ENCODE measurements around the gene TSKS.

TSKS gene

GRCh38 chr19:49781394-49781793 is 18.3 kb upstream of the TSKS start:
- Histone ChIP-seq H3K36me3 (ENCODE audit: insufficient read depth, low read length) (peaks cover 17% of the 10 kb centered on the region; the same call in 1 of the 2 replicates), H4K20me1 (ENCODE audit: insufficient read depth, low read length, poor library complexity, severe bottlenecking) (peaks cover 5% of the 10 kb centered on the region), H2AFZ (ENCODE audit: low read length) (no peak overlapping the region), H3K4me1 (ENCODE audit: insufficient read depth, low read length, poor library complexity, severe bottlenecking) (no peaks in the 10 kb centered on the region), H3K9me3 (ENCODE audit: insufficient read depth, low read depth, low read length) (no peaks in the 10 kb centered on the region), H3K4me2 (ENCODE audit: low read depth, low read length, poor library complexity, severe bottlenecking) (no peak overlapping the region), H3K4me3 (ENCODE audit: low read length, poor library complexity, severe bottlenecking) (no peak overlapping the region), H3K9ac (ENCODE audit: low read depth, low read length, poor library complexity, severe bottlenecking) (no peak overlapping the region), H3F3A (ENCODE audit: low read depth) (no peaks in the 10 kb centered on the region), H3K27me3 (ENCODE audit: insufficient read depth, low read length, poor library complexity, severe bottlenecking) (no peaks in the 10 kb centered on the region), H3K9me2 (replicated peaks; ENCODE audit: low read depth, low read length) (no peaks in the 10 kb centered on the region), H3K79me2 (ENCODE audit: insufficient read depth, low read length) (no peaks in the 10 kb centered on the region)
- TF ChIP-seq, protein P1, sequence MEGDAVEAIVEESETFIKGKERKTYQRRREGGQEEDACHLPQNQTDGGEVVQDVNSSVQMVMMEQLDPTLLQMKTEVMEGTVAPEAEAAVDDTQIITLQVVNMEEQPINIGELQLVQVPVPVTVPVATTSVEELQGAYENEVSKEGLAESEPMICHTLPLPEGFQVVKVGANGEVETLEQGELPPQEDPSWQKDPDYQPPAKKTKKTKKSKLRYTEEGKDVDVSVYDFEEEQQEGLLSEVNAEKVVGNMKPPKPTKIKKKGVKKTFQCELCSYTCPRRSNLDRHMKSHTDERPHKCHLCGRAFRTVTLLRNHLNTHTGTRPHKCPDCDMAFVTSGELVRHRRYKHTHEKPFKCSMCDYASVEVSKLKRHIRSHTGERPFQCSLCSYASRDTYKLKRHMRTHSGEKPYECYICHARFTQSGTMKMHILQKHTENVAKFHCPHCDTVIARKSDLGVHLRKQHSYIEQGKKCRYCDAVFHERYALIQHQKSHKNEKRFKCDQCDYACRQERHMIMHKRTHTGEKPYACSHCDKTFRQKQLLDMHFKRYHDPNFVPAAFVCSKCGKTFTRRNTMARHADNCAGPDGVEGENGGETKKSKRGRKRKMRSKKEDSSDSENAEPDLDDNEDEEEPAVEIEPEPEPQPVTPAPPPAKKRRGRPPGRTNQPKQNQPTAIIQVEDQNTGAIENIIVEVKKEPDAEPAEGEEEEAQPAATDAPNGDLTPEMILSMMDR (conservative IDR thresholded peaks at IDR 0.05; ENCODE audit: low read length) = no peak
- no peak for TF ChIP-seq EZH2phosphoT487 (IDR thresholded peaks at IDR 0.05; ENCODE audit: borderline replicate concordance)

GRCh38 chr19:49780861-49781260 is 17.8 kb upstream of the TSKS start:
- H3K9ac ChIP-seq (ENCODE audit: low read depth, low read length, poor library complexity, severe bottlenecking) = no peak overlapping the region
- no peaks in the 10 kb centered on the region for H3F3A ChIP-seq (ENCODE audit: low read depth)
- TF ChIP-seq EZH2phosphoT487 (IDR thresholded peaks at IDR 0.05; ENCODE audit: borderline replicate concordance) = no peak
- TF ChIP-seq, protein P1 (conservative IDR thresholded peaks at IDR 0.05; ENCODE audit: low read length) = no peak
- H3K4me2 ChIP-seq (ENCODE audit: low read depth, low read length, poor library complexity, severe bottlenecking) = no peak overlapping the region
- no peaks in the 10 kb centered on the region for H3K4me1 ChIP-seq (ENCODE audit: insufficient read depth, low read length, poor library complexity, severe bottlenecking)
- H3K9me3 ChIP-seq (ENCODE audit: insufficient read depth, low read depth, low read length) = no peaks in the 10 kb centered on the region
- H4K20me1 ChIP-seq (ENCODE audit: insufficient read depth, low read length, poor library complexity, severe bottlenecking) = peaks cover 5% of the 10 kb centered on the region
- no peaks in the 10 kb centered on the region for H3K79me2 ChIP-seq (ENCODE audit: insufficient read depth, low read length)
- H3K4me3 ChIP-seq (ENCODE audit: low read length, poor library complexity, severe bottlenecking) = no peak overlapping the region
- peaks cover 17% of the 10 kb centered on the region; the same call in 1 of the 2 replicates for H3K36me3 ChIP-seq (ENCODE audit: insufficient read depth, low read length)
- no peak overlapping the region for H2AFZ ChIP-seq (ENCODE audit: low read length)
- no peaks in the 10 kb centered on the region for H3K27me3 ChIP-seq (ENCODE audit: insufficient read depth, low read length, poor library complexity, severe bottlenecking)
- no peaks in the 10 kb centered on the region for H3K9me2 ChIP-seq (replicated peaks; ENCODE audit: low read depth, low read length)

GRCh38 chr19:49779731-49780555 is 16.8 kb upstream of the TSKS start:
- no peak overlapping the region for H2AFZ ChIP-seq (ENCODE audit: low read length)
- H3K9me2 ChIP-seq (replicated peaks; ENCODE audit: low read depth, low read length) = no peaks in the 10 kb centered on the region
- peaks cover 5% of the 10 kb centered on the region for H4K20me1 ChIP-seq (ENCODE audit: insufficient read depth, low read length, poor library complexity, severe bottlenecking)
- H3K27me3 ChIP-seq (ENCODE audit: insufficient read depth, low read length, poor library complexity, severe bottlenecking) = no peaks in the 10 kb centered on the region
- TF ChIP-seq, protein P1 (conservative IDR thresholded peaks at IDR 0.05; ENCODE audit: low read length) = no peak
- no peak for TF ChIP-seq EZH2phosphoT487 (IDR thresholded peaks at IDR 0.05; ENCODE audit: borderline replicate concordance)
- H3K4me1 ChIP-seq (ENCODE audit: insufficient read depth, low read length, poor library complexity, severe bottlenecking) = no peaks in the 10 kb centered on the region
- no peaks in the 10 kb centered on the region for H3K79me2 ChIP-seq (ENCODE audit: insufficient read depth, low read length)
- H3K4me3 ChIP-seq (ENCODE audit: low read length, poor library complexity, severe bottlenecking) = no peak overlapping the region
- no peaks in the 10 kb centered on the region for H3F3A ChIP-seq (ENCODE audit: low read depth)
- no peak overlapping the region for H3K9ac ChIP-seq (ENCODE audit: low read depth, low read length, poor library complexity, severe bottlenecking)
- H3K36me3 ChIP-seq (ENCODE audit: insufficient read depth, low read length) = peaks cover 17% of the 10 kb centered on the region; the same call in 1 of the 2 replicates
- H3K4me2 ChIP-seq (ENCODE audit: low read depth, low read length, poor library complexity, severe bottlenecking) = no peak overlapping the region
- no peaks in the 10 kb centered on the region for H3K9me3 ChIP-seq (ENCODE audit: insufficient read depth, low read depth, low read length)

Measured in Loucy (cell line).